ENCODE measurements around the gene CARMIL3. TPM values are rescaled to one million over a fixed set of nuclear protein-coding genes. Genes with fewer than 3 reads are reported as not detected.

CARMIL3 gene
- total RNA-seq, 1 donor from 2014 or later, result 0.96 TPM

- TF ChIP-seq CTCF (IDR thresholded peaks at IDR 0.05), result no peak
- H3K9me3 ChIP-seq, result no peaks in the 10 kb centered on the region
- no peak overlapping the region for H3K4me3 ChIP-seq
- DNase-seq (no peak), ATAC-seq (no peak)
- H3K27ac ChIP-seq, result no peak overlapping the region
- intact Hi-C loops (cut with DNase I), result no loop called here
- H3K36me3 ChIP-seq, result no peaks in the 10 kb centered on the region
- H3K27me3 ChIP-seq, result no peaks in the 10 kb centered on the region
- no peaks in the 10 kb centered on the region for H3K4me1 ChIP-seq
These were observed 35.2 kb downstream of the CARMIL3 start for GRCh38 chr14:24087004-24087403.

- no peak for DNase-seq
- Histone ChIP-seq H3K9me3 (no peaks in the 10 kb centered on the region), H3K4me1 (peaks cover 2% of the 10 kb centered on the region), H3K36me3 (no peaks in the 10 kb centered on the region), H3K4me3 (no peak overlapping the region), H3K27ac (no peak overlapping the region), H3K27me3 (no peaks in the 10 kb centered on the region)
- TF ChIP-seq CTCF (IDR thresholded peaks at IDR 0.05), result no peak
- intact Hi-C loops (cut with DNase I), result no loop called here
- ATAC-seq, result no peak
These were observed 36.3 kb downstream of the CARMIL3 start for GRCh38 chr14:24088095-24088494.

GRCh38 chr14:24089890-24090289 lies 38.1 kb downstream of the CARMIL3 start:
- intact Hi-C loops (cut with DNase I), result no loop called here
- no peak for TF ChIP-seq CTCF (IDR thresholded peaks at IDR 0.05)
- DNase-seq (no peak), ATAC-seq (no peak)
- Histone ChIP-seq H3K4me3 (no peak overlapping the region), H3K4me1 (peaks cover 9% of the 10 kb centered on the region), H3K9me3 (no peaks in the 10 kb centered on the region), H3K27me3 (no peaks in the 10 kb centered on the region), H3K36me3 (no peaks in the 10 kb centered on the region), H3K27ac (no peak overlapping the region)

- Histone ChIP-seq H3K36me3 (no peaks in the 10 kb centered on the region), H3K9me3 (no peaks in the 10 kb centered on the region), H3K4me3 (no peak overlapping the region), H3K27ac (no peak overlapping the region), H3K4me1 (peaks cover 20% of the 10 kb centered on the region), H3K27me3 (no peaks in the 10 kb centered on the region)
- DNase-seq (no peak), ATAC-seq (no peak)
- intact Hi-C loops (cut with DNase I), result no loop called here
- no peak for TF ChIP-seq CTCF (IDR thresholded peaks at IDR 0.05)
These were observed 40.3 kb downstream of the CARMIL3 start for GRCh38 chr14:24092110-24092504.

- peak overlapping the region; percentile 97 for H3K27ac ChIP-seq
- intact Hi-C loops (cut with DNase I), result no loop called here
- ATAC-seq, result no peak
These were observed 40.8 kb downstream of the CARMIL3 start for GRCh38 chr14:24092505-24093206.

More at GRCh38 chr14:24092505-24093206, 40.8 kb downstream of the CARMIL3 start:
- Histone ChIP-seq H3K27me3 (no peaks in the 10 kb centered on the region), H3K36me3 (peaks cover under 1% of the 10 kb centered on the region), H3K4me3 (no peak overlapping the region), H3K4me1 (peaks cover 20% of the 10 kb centered on the region), H3K9me3 (no peaks in the 10 kb centered on the region)
- TF ChIP-seq CTCF (IDR thresholded peaks at IDR 0.05), result no peak
- no peak for DNase-seq

Measured in upper lobe of right lung (tissue), 1 donor.